Keratinocyte (primary cell): ENCODE data around the gene SCUBE1. TPM values are rescaled to one million over a fixed set of nuclear protein-coding genes. Genes with fewer than 3 reads are reported as not detected.
A peak's percentile ranks its signal among the peaks of the same experiment; 100 is the strongest.

Experiments used
- DNase-seq: peaks from one replicate; pipeline ENCODE4 v3.0.0-alpha.2; 2011; ENCODE audit warnings: low read depth, missing footprints, low spot score
- FAIRE-seq: peaks from 2 replicates; lab custom pipeline; 2011; peaks lifted over from hg19 to GRCh38; lab: Jason Lieb, UNC
- H2AFZ ChIP-seq: 2 replicates; pipeline ENCODE4 v1.6.0; 2012; ENCODE audit warnings: low read length, control low read depth, inconsistent platforms; ENCODE audit not compliant: control insufficient read depth
- H3K27ac ChIP-seq: 2 replicates; pipeline ENCODE4 v1.5.1; 2011; ENCODE audit warnings: low read length; ENCODE audit not compliant: control insufficient read depth, insufficient read depth
- H3K27me3 ChIP-seq: 3 replicates; pipeline ENCODE4 v1.6.0; 2011; ENCODE audit warnings: low read length; ENCODE audit not compliant: control insufficient read depth, insufficient read depth; ENCODE audit errors: extremely low read depth
- H3K36me3 ChIP-seq, 2 experiments: 2 replicates in 1 of 2; 3 replicates in 1 of 2; pipeline ENCODE4 v1.5.1; 2011; ENCODE audit warnings: low read length in 2 of 2, mild to moderate bottlenecking in 1 of 2; ENCODE audit not compliant: control insufficient read depth in 2 of 2, insufficient read depth in 2 of 2; ENCODE audit errors: extremely low read depth in 1 of 2
- H3K4me1 ChIP-seq: 3 replicates; pipeline ENCODE4 v1.5.1; 2011; ENCODE audit warnings: low read length; ENCODE audit not compliant: control insufficient read depth, insufficient read depth; ENCODE audit errors: extremely low read depth
- H3K4me2 ChIP-seq: 3 replicates; pipeline ENCODE4 v1.6.0; 2011; ENCODE audit warnings: low read depth, low read length; ENCODE audit not compliant: control insufficient read depth, insufficient read depth; ENCODE audit errors: extremely low read depth
- H3K4me3 ChIP-seq, 3 experiments: fragments of 200-600 bp in 1 of 3; sonication (generic) in 1 of 3; 2 replicates in 2 of 3; 3 replicates in 1 of 3; pipeline ENCODE4 v1.5.1; 2011 to 2016; ENCODE audit warnings: low read length in 3 of 3, mild to moderate bottlenecking in 3 of 3, control low read depth in 2 of 3, inconsistent platforms in 1 of 3, low read depth in 1 of 3, mixed read lengths in 1 of 3, mixed run types in 1 of 3, moderate library complexity in 1 of 3; ENCODE audit not compliant: control insufficient read depth in 2 of 3, insufficient read depth in 2 of 3; ENCODE audit errors: extremely low read depth in 1 of 3
- H3K79me2 ChIP-seq: 2 replicates; pipeline ENCODE4 v1.6.0; 2012; ENCODE audit warnings: low read length; ENCODE audit not compliant: control insufficient read depth, insufficient read depth
- H3K9ac ChIP-seq: 3 replicates; pipeline ENCODE4 v1.6.0; 2011; ENCODE audit warnings: low read length; ENCODE audit not compliant: control insufficient read depth, insufficient read depth; ENCODE audit errors: extremely low read depth
- H3K9me1 ChIP-seq: 3 replicates; pipeline ENCODE4 v1.6.0; 2011; ENCODE audit warnings: low read length; ENCODE audit not compliant: control insufficient read depth, insufficient read depth; ENCODE audit errors: extremely low read depth
- H3K9me3 ChIP-seq: 2 replicates; pipeline ENCODE4 v1.5.1; 2012; ENCODE audit warnings: low read depth, low read length; ENCODE audit not compliant: control insufficient read depth
- H4K20me1 ChIP-seq: 3 replicates; pipeline ENCODE4 v1.6.0; 2011; ENCODE audit warnings: low read length; ENCODE audit not compliant: control insufficient read depth, insufficient read depth; ENCODE audit errors: extremely low read depth
- EZH2 ChIP-seq: IDR thresholded peaks from one replicate; pipeline ENCODE4 v1.6.1; 2012; ENCODE audit warnings: inconsistent platforms, mild to moderate bottlenecking, low read length, moderate library complexity
- dilution Hi-C: fragments of 300-500 bp; cut with MboI; formaldehyde crosslinking; loops from one replicate; pipeline ENCODE4 v1.7.0; 2020; ENCODE audit warnings: low sequenced_read_pairs; ENCODE audit not compliant: extremely low pct_ligation_motif_present
- polyA plus RNA-seq, 5 experiments: library from polyadenylated mRNA; depleted of rRNA in 3 of 5; stranded (reverse) in 3 of 5; stranded (forward) in 1 of 5; unstranded in 1 of 5; fragments of >200 nt; gene quantifications; 1 replicate in 1 of 5; 2 replicates in 3 of 5; 3 replicates in 1 of 5; pipeline versions ENCODE4 v1.2.1 to v1.2.3, GENCODE V29; 2011 to 2012; ENCODE audit warnings: missing spikeins in 2 of 5, low read depth in 1 of 5, low replicate concordance in 1 of 5
- TF ChIP-seq, protein P1 (sequence below), 3 experiments: IDR thresholded peaks in 1 of 3; conservative IDR thresholded peaks in 1 of 3; optimal IDR thresholded peaks in 1 of 3; 2 replicates in 2 of 3; 3 replicates in 1 of 3; pipeline versions ENCODE3 to v1.5.1; 2011; ENCODE audit warnings: low read length in 3 of 3, mild to moderate bottlenecking in 3 of 3, moderate library complexity in 2 of 3, control low read depth in 1 of 3, inconsistent platforms in 1 of 3; ENCODE audit not compliant: insufficient read depth in 2 of 3; ENCODE audit errors: extremely low read depth in 1 of 3

SCUBE1 gene
- polyA plus RNA-seq, 1 donor (not counting 4 experiments of a cell fraction or from before 2014, with no cell fraction given): not detected

DNA sequence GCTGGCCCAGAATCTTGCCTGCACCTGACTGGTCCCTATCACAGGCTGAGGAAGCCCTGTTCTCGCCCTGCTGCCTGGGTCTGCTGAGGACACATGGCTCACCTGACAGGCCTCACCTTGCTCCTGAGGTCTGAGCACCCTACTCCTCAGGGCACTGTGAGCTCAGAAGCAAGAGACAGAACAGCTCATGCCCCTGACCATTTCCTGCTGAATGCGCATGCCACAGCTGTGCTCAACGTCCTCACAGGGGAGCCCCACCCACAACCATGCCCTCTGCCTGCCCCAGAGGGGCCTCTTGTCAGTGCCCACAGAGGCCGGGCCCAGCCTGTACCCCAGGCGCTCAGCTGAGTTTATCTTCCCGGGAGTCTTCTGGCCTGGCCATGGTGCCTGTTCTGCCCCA is 194.6 kb downstream of the SCUBE1 start:
- Histone ChIP-seq H3K9me1 (no peaks in the 10 kb centered on the region), H3K4me2 (no peak overlapping the region), H3K4me1 (peaks cover 5% of the 10 kb centered on the region), H3K27ac (no peak overlapping the region), H3K36me3 (no peaks in the 10 kb centered on the region), H2AFZ (peak overlapping the region; percentile 51), H3K9me3 (no peaks in the 10 kb centered on the region), H3K4me3 (no peak overlapping the region), H3K27me3 (no peaks in the 10 kb centered on the region), H3K79me2 (peaks cover 19% of the 10 kb centered on the region), H3K9ac (no peak overlapping the region), H4K20me1 (no peaks in the 10 kb centered on the region)
- FAIRE-seq: no peak
- dilution Hi-C loops: no loop called here
- DNase-seq: no peak
- TF ChIP-seq, protein P1, sequence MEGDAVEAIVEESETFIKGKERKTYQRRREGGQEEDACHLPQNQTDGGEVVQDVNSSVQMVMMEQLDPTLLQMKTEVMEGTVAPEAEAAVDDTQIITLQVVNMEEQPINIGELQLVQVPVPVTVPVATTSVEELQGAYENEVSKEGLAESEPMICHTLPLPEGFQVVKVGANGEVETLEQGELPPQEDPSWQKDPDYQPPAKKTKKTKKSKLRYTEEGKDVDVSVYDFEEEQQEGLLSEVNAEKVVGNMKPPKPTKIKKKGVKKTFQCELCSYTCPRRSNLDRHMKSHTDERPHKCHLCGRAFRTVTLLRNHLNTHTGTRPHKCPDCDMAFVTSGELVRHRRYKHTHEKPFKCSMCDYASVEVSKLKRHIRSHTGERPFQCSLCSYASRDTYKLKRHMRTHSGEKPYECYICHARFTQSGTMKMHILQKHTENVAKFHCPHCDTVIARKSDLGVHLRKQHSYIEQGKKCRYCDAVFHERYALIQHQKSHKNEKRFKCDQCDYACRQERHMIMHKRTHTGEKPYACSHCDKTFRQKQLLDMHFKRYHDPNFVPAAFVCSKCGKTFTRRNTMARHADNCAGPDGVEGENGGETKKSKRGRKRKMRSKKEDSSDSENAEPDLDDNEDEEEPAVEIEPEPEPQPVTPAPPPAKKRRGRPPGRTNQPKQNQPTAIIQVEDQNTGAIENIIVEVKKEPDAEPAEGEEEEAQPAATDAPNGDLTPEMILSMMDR (optimal IDR thresholded peaks at IDR 0.05 in 1 of 3, IDR thresholded peaks at IDR 0.05 in 1 of 3, conservative IDR thresholded peaks at IDR 0.05 in 1 of 3; ENCODE audit: extremely low read depth in 1 of 3, insufficient read depth in 2 of 3, low read length in 3 of 3): no peak
- TF ChIP-seq EZH2: no peak

DNA sequence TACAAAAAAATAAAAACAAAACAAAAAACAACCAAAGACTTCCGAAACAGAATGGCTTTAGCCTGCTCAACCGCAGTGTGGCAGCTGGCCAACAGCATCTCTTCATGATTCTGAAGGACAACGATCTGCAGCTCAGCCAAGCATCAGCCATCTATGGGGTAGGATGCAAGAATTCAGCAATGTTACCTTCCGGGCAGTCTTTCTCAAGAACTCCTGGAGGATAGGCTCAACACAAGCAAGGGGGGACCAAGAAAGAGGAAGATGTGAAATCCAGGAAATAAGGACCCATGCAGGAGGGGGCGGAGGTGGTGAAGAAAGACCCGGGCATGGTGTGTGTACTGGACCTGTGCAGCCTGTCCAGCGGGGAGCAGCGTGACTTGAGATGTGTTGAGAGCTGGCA is 195.4 kb downstream of the SCUBE1 start:
- peaks cover 7% of the 10 kb centered on the region for H3K4me1 ChIP-seq

More for the DNA sequence above, 195.4 kb downstream of the SCUBE1 start:
- Histone ChIP-seq H3K9me3 (no peaks in the 10 kb centered on the region), H3K4me3 (no peak overlapping the region), H3K27ac (no peak overlapping the region), H3K79me2 (peaks cover 17% of the 10 kb centered on the region), H3K9ac (no peak overlapping the region), H3K4me2 (no peak overlapping the region), H3K36me3 (no peaks in the 10 kb centered on the region), H4K20me1 (no peaks in the 10 kb centered on the region), H3K9me1 (no peaks in the 10 kb centered on the region), H2AFZ (no peak overlapping the region), H3K27me3 (no peaks in the 10 kb centered on the region)
- no peak for TF ChIP-seq EZH2
- TF ChIP-seq, protein P1 (optimal IDR thresholded peaks at IDR 0.05 in 1 of 3, IDR thresholded peaks at IDR 0.05 in 1 of 3, conservative IDR thresholded peaks at IDR 0.05 in 1 of 3; ENCODE audit: extremely low read depth in 1 of 3, insufficient read depth in 2 of 3, low read length in 3 of 3): no peak
- no peak for FAIRE-seq
- DNase-seq: no peak
- dilution Hi-C loops: no loop called here

Other genes starting within 250 kb of the SCUBE1 start
- 2.9 to 4.6 TPM (median 4.4 TPM) in 3 replicates for gene BIK, start 232.6 kb downstream of the SCUBE1 start, polyA plus RNA-seq
- gene MCAT, start 200.0 kb downstream of the SCUBE1 start, polyA plus RNA-seq: 13.9 to 17.1 TPM (median 15.6 TPM) in 3 replicates
- 139 to 405 TPM (median 155 TPM) in 3 replicates for gene TSPO, start 191.8 kb downstream of the SCUBE1 start, polyA plus RNA-seq
- gene TTLL12, start 156.2 kb downstream of the SCUBE1 start, polyA plus RNA-seq: 22.1 to 30.4 TPM (median 28.0 TPM) in 3 replicates
- not detected in 3 replicates for gene MPPED1, start 68.6 kb upstream of the SCUBE1 start, polyA plus RNA-seq